HTR-8/SVneo (cell line): ENCODE data around the gene DIP2C.
"Not testable (repeated sequence)": the region's sequence is repeated elsewhere in the genome, so short reads cannot be mapped to it uniquely, and the experiment has no call there.

Source experiments
- DNase-seq: peaks from one replicate; pipeline ENCODE4 v3.0.0; 2011; ENCODE audit warnings: low spot score, mixed read lengths; ENCODE audit not compliant: insufficient read length
- FAIRE-seq: peaks from 2 replicates; lab custom pipeline; 2011; peaks lifted over from hg19 to GRCh38; lab: Jason Lieb, UNC

DIP2C gene

GRCh38 chr10:512661-513060, 176.8 kb downstream of the DIP2C start:
- DNase-seq, FAIRE-seq: not testable (repeated sequence)

- DNase-seq, result no peak
- FAIRE-seq, result no peak
Measured at GRCh38 chr10:511849-512191, 177.6 kb downstream of the DIP2C start.

- FAIRE-seq, result peak; percentile 91
- DNase-seq, result peak; percentile 92
Measured at GRCh38 chr10:511101-511848, 178.2 kb downstream of the DIP2C start.

GRCh38 chr10:510415-510881, 179.0 kb downstream of the DIP2C start:
- no peak for FAIRE-seq
- DNase-seq, result no peak

- no peak for FAIRE-seq
- no peak for DNase-seq
Measured at GRCh38 chr10:509361-510102, 179.9 kb downstream of the DIP2C start.

GRCh38 chr10:508726-509125, 180.7 kb downstream of the DIP2C start:
- DNase-seq, result no peak
- no peak for FAIRE-seq

- FAIRE-seq, result no peak
- DNase-seq, result no peak
Measured at GRCh38 chr10:507908-508444, 181.5 kb downstream of the DIP2C start.

- DNase-seq (no peak), FAIRE-seq (no peak)
Measured at GRCh38 chr10:507355-507699, 182.1 kb downstream of the DIP2C start.

- peak; percentile 52 for FAIRE-seq
- DNase-seq, result no peak
Measured at GRCh38 chr10:506451-507354, 182.8 kb downstream of the DIP2C start.

GRCh38 chr10:505419-505818, 184.0 kb downstream of the DIP2C start:
- DNase-seq (no peak), FAIRE-seq (no peak)

- no peak for DNase-seq
- FAIRE-seq, result no peak
Measured at GRCh38 chr10:504806-505205, 184.7 kb downstream of the DIP2C start.

- DNase-seq (no peak), FAIRE-seq (no peak)
Measured at GRCh38 chr10:504121-504611, 185.3 kb downstream of the DIP2C start.

- no peak for DNase-seq
- FAIRE-seq, result no peak
Measured at GRCh38 chr10:501596-501995, 187.9 kb downstream of the DIP2C start.

GRCh38 chr10:500876-501275, 188.6 kb downstream of the DIP2C start:
- no peak for DNase-seq
- no peak for FAIRE-seq

GRCh38 chr10:499991-500390, 189.5 kb downstream of the DIP2C start:
- DNase-seq (no peak), FAIRE-seq (no peak)

- FAIRE-seq (peak; percentile 23), DNase-seq (no peak)
Measured at GRCh38 chr10:498760-499435, 190.6 kb downstream of the DIP2C start.

GRCh38 chr10:497898-498451, 191.5 kb downstream of the DIP2C start:
- DNase-seq, result no peak
- no peak for FAIRE-seq

- FAIRE-seq (no peak), DNase-seq (no peak)
Measured at GRCh38 chr10:497289-497688, 192.2 kb downstream of the DIP2C start.

GRCh38 chr10:494556-494955, 194.9 kb downstream of the DIP2C start:
- no peak for FAIRE-seq
- DNase-seq, result no peak
